ENCODE measurements around the gene ADGRV1.
"Not testable (repeated sequence)": the region's sequence is repeated elsewhere in the genome, so short reads cannot be mapped to it uniquely, and the experiment has no call there.

The ADGRV1 gene

GRCh38 chr5:91032125-91032524, 473.5 kb downstream of the ADGRV1 start:
- TF ChIP-seq, protein P1, sequence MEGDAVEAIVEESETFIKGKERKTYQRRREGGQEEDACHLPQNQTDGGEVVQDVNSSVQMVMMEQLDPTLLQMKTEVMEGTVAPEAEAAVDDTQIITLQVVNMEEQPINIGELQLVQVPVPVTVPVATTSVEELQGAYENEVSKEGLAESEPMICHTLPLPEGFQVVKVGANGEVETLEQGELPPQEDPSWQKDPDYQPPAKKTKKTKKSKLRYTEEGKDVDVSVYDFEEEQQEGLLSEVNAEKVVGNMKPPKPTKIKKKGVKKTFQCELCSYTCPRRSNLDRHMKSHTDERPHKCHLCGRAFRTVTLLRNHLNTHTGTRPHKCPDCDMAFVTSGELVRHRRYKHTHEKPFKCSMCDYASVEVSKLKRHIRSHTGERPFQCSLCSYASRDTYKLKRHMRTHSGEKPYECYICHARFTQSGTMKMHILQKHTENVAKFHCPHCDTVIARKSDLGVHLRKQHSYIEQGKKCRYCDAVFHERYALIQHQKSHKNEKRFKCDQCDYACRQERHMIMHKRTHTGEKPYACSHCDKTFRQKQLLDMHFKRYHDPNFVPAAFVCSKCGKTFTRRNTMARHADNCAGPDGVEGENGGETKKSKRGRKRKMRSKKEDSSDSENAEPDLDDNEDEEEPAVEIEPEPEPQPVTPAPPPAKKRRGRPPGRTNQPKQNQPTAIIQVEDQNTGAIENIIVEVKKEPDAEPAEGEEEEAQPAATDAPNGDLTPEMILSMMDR (conservative IDR thresholded peaks at IDR 0.05; ENCODE audit: low read depth, low read length), result no peak
- no peak overlapping the region for H3K4me3 ChIP-seq (ENCODE audit: low read length)
- no peak for DNase-seq (ENCODE audit: low read depth)

GRCh38 chr5:91033370-91033769, 474.8 kb downstream of the ADGRV1 start:
- TF ChIP-seq, protein P1 (conservative IDR thresholded peaks at IDR 0.05; ENCODE audit: low read depth, low read length), result no peak
- H3K4me3 ChIP-seq (ENCODE audit: low read length), result no peak overlapping the region
- no peak for DNase-seq (ENCODE audit: low read depth)

DNA sequence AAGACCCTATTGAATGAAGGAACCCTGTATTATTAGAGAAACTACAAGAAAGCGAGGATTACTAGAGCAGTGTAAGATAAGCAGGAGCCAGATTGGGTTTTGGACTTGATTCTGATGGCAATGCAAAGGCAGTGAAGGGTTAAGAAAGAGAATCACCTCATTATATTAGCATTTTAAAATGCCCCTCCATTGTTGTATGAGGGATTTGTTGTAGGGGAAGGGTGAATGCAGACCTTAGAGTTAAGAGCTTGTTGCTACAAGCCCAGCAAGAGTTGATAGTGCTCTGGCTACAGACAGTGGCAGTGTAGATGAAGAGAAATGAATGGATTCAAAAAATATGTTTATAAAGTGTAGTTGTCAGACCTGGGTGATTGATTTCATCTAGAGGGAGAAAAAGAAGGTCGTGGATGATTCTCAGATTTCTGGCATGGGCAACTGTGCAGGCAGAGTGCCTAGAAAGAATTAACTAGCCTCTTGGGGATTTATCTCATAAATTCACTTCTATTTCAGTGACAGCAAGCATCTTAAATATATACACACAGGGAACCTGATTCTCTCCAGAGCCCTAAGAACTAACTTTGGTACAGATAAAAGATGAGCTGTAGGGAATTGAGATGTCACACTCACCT, 479.7 kb downstream of the ADGRV1 start:
- TF ChIP-seq, protein P1 (conservative IDR thresholded peaks at IDR 0.05; ENCODE audit: low read depth, low read length), result no peak
- no peak overlapping the region for H3K4me3 ChIP-seq (ENCODE audit: low read length)
- DNase-seq (ENCODE audit: low read depth), result no peak

GRCh38 chr5:91041132-91041531, 482.5 kb downstream of the ADGRV1 start:
- H3K4me3 ChIP-seq (ENCODE audit: low read length); DNase-seq (ENCODE audit: low read depth): not testable (repeated sequence)

DNA sequence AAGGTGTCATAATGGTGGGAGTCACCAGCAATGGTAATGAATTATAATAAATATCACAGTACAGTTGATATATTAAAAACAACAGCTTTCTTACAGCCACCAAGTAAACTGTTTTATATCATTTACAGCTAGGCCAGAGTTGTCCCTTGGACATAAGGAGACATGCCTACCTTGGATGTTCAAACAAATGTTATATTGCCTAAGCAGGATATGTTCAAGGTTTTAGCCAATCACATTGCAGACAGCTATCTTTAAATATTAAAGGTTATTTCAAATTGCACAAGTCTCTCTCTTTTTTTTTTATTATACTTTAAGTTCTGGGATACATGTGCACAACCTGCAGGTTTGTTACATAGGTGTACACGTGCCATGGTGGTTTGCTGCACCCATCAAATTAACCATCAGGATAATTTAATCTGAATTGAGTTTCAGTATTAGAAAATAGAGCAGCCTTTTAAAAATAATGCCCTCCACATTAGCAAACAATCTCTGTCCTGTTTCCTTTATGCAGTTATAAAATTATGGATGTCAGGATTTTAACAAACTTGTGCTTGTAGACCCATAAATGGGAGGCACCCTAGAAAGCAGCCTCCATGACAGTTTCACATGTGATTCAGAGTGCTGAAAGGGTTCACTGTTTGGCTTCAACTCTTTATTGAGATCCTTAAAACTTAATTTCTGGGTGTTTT, 483.8 kb downstream of the ADGRV1 start:
- no peak for DNase-seq (ENCODE audit: low read depth)
- H3K4me3 ChIP-seq (ENCODE audit: low read length), result no peak overlapping the region
- TF ChIP-seq, protein P1 (conservative IDR thresholded peaks at IDR 0.05; ENCODE audit: low read depth, low read length), result no peak

DNA sequence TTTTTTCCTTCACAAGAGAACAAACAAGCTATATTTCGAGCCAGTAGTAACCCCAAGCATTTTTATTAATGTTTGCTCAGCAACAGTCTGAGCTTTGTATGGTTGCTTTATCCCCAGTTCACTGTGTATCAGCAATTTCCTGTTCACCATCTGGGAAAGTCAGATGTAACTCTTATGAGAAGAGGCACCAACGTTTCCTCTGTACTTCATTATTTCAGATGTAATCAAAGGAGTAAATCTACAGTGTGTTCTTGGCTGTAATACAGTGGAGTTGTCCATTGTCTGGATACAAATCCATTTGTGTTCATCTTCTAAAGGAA, 484.3 kb downstream of the ADGRV1 start:
- no peak for DNase-seq (ENCODE audit: low read depth)
- TF ChIP-seq, protein P1 (conservative IDR thresholded peaks at IDR 0.05; ENCODE audit: low read depth, low read length), result no peak
- H3K4me3 ChIP-seq (ENCODE audit: low read length), result no peak overlapping the region

DNA sequence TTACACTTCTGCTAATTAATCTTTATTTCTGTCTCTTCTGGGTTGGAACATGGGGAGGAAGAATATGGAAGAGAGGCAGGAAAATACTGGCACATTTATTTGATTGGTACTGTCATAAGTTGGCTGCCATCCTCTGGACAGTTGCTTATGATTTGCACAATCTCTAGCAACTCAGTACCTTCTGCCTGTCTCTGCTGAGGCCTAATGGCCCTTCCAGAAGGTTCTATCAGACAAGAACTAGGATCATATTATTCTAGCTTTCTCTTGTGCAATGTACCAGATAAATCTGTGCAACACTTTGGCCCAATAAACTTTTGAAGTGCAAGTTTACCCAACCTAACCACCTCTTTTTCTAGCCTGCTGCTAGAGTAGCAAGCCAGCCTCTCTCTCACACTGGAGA, 489.5 kb downstream of the ADGRV1 start:
- TF ChIP-seq, protein P1 (conservative IDR thresholded peaks at IDR 0.05; ENCODE audit: low read depth, low read length), result no peak
- DNase-seq (ENCODE audit: low read depth), result no peak
- no peak overlapping the region for H3K4me3 ChIP-seq (ENCODE audit: low read length)

Measured in retinal pigment epithelial cell (primary cell).